Activated T-cell treated with anti-CD3 and anti-CD28 coated beads, Interleukin-2, amount 50 U/mL, for 24 hours (primary cell): ENCODE data around the gene CCT5.
"Not testable (repeated sequence)": the region's sequence is repeated elsewhere in the genome, so short reads cannot be mapped to it uniquely, and the experiment has no call there.

Experiments
- DNase-seq: peaks from one replicate; pipeline ENCODE4 v3.0.0-alpha.2; 2020
- H3K27ac Mint-ChIP-seq: 2 replicates; pipeline ENCODE4 v1.8.0; 2020; ENCODE audit warnings: mild to moderate bottlenecking, mixed read lengths
- H3K27me3 Mint-ChIP-seq: 2 replicates; pipeline ENCODE4 v1.8.0; 2020; ENCODE audit warnings: mixed read lengths
- H3K36me3 Mint-ChIP-seq: 2 replicates; pipeline ENCODE4 v1.8.0; 2020; ENCODE audit warnings: low read depth, mixed read lengths
- H3K4me1 Mint-ChIP-seq: 2 replicates; pipeline ENCODE4 v1.8.0; 2020; ENCODE audit warnings: low read depth, mixed read lengths
- H3K4me3 Mint-ChIP-seq: 2 replicates; pipeline ENCODE4 v1.8.0; 2020; ENCODE audit warnings: mild to moderate bottlenecking, moderate library complexity, mixed read lengths
- H3K9me3 Mint-ChIP-seq: 2 replicates; pipeline ENCODE4 v1.8.0; 2020; ENCODE audit warnings: mixed read lengths

Gene CCT5

DNA sequence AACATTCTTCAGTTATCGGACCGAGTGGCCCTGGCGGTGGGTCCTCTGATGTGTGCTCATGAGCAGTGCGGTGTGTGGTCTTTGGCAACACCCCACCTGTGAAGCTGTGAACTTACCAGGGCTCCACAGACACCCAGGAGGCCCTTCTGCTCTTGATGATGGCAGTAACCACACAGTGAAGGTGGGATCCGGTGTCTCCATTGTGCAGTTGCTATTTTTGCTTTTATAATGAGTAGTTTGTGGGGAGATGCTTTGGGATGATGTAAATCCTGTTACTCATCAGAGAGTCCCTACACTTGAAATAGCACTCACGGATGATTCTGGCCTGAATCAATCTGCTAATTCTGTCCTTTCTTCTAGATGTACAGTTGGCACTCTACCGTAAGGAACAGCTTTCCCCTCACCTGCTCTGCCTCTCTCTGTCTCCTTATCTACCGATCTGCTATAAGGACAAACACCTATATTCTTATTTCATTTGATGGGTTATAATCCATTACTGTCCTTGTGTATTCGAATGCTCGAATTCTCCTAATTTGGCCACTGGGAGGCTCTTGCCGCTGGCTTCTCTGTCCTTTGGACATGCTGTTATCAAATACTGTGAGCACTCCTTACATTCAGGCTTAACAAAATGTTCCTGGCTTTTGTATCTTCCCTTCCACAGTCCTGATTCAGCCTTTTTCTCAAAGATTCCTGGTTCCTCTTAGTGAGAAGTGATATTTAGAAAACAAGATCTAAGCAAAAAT is 20.6 kb upstream of the CCT5 start:
- H3K27ac Mint-ChIP-seq = no peak overlapping the region
- H3K9me3 Mint-ChIP-seq = peaks cover 9% of the 10 kb centered on the region
- peaks cover 89% of the 10 kb centered on the region for H3K36me3 Mint-ChIP-seq
- DNase-seq = no peak
- H3K27me3 Mint-ChIP-seq = no peaks in the 10 kb centered on the region
- no peak overlapping the region for H3K4me3 Mint-ChIP-seq
- H3K4me1 Mint-ChIP-seq = no peaks in the 10 kb centered on the region

DNA sequence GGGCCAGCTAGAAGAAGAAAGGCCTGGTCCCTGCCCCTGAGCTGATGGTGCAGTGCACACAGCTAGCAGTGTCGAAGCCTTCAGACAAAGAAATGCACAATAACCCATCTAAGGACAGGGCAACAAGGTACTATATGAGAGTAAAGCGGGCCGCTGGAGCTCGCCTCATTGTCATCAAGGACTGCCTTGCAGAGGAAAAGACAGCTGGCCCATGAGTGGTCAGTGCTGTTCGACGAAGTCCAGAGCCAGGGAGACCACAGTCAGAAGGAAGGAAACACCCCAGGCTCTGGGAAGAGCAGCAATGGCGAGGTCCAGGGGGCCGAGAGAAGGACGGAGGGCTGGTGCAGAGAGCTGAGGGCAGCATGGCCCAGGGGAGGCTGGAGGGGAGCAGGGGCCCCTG is 17.7 kb upstream of the CCT5 start:
- Mint-ChIP-seq H3K27me3 (no peaks in the 10 kb centered on the region), H3K4me1 (no peaks in the 10 kb centered on the region), H3K4me3 (no peak overlapping the region), H3K9me3 (no peaks in the 10 kb centered on the region), H3K27ac (no peak overlapping the region), H3K36me3 (peaks cover 87% of the 10 kb centered on the region)
- DNase-seq = no peak

DNA sequence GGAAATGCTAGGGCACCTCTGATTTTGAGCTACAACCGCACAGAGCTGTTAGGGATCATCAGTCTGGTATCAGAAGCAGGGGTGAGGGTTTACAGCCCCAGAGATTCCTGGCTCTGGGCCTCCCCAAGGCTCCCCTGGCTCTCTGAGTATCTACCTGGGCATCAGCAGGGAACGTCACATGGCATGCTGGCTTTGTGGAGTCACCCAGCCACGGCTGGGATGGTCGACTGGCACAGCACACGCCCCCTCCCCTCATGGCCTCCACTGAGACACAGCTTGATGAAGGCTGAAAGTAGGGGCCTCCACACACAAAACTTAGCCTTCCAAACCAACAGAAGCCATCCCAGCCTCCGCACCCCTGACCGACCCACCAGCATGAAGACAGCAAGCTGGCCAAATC is 17.1 kb upstream of the CCT5 start:
- no peak for DNase-seq
- H3K4me1 Mint-ChIP-seq = no peaks in the 10 kb centered on the region
- H3K4me3 Mint-ChIP-seq = no peak overlapping the region
- H3K27me3 Mint-ChIP-seq = no peaks in the 10 kb centered on the region
- peaks cover 87% of the 10 kb centered on the region for H3K36me3 Mint-ChIP-seq
- H3K9me3 Mint-ChIP-seq = no peaks in the 10 kb centered on the region
- no peak overlapping the region for H3K27ac Mint-ChIP-seq

DNA sequence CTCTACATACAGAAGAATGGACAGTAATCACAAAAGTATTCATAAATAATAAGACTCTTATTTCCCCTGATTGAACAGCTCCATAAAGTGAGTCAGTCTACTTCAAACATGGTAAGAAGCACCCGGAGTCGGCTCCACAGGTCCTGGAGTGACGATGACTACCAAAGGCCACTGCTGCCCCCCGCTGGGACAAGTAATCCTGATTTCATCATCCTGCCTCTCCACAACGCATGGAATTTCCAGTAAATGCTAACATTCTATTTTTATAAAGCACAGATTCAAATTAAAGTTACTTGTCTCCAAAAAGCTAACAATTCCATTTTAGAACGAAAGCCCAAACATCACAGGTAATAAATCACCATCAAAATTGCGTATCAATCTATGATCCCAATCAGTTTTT is 16.6 kb upstream of the CCT5 start:
- no peak overlapping the region for H3K27ac Mint-ChIP-seq
- DNase-seq = no peak
- H3K27me3 Mint-ChIP-seq = no peaks in the 10 kb centered on the region
- peaks cover 90% of the 10 kb centered on the region for H3K36me3 Mint-ChIP-seq
- H3K4me1 Mint-ChIP-seq = no peaks in the 10 kb centered on the region
- no peak overlapping the region for H3K4me3 Mint-ChIP-seq
- H3K9me3 Mint-ChIP-seq = no peaks in the 10 kb centered on the region

DNA sequence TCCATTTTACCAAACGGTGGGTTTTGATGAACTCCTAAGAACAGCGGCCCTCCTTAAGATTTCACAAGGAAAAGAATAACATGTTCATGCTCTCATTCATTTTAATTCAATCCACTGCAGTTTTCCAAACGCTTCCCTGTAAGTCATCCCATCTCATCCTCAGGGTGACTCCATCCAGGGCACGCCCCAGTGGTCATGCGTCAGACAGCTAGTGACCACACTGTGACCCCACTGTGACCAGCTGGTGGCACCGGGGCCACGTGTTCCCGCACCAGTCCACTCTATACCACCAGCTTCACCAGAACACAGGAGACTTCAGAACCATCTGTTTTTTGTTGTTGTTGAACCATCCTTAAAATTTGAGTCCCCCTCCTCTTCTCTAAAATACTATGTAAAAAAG is 14.7 kb upstream of the CCT5 start:
- Mint-ChIP-seq H3K36me3 (peaks cover 82% of the 10 kb centered on the region), H3K4me3 (no peak overlapping the region), H3K27me3 (no peaks in the 10 kb centered on the region), H3K9me3 (no peaks in the 10 kb centered on the region), H3K27ac (no peak overlapping the region), H3K4me1 (no peaks in the 10 kb centered on the region)
- no peak for DNase-seq

DNA sequence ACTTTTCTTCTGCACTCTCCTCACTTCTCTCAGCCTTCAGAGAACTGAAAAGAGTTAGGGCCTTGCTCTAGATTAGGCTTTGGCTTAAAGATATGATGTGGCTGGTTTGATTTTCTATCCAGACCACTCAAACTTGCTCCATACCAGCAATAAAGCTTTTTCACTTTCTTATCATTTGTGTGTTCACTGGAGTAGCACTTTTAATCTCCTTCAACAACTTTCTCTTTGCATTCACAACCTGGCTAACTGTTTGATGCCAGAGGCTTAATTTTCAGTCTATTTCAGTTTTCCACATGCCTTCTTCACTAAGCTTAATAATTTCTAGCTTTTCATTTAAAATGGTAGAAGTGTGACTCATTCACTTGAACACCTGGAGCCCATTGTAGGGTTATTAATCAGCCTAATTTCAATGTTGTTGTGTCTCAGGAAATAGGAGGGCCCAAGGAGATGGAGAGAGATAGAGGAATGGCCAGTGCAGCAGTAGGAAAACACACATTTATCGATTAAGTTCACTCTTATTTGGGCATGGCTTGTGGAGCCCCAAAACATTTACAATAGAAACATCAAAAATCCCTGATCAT is 6.3 kb upstream of the CCT5 start:
- Mint-ChIP-seq H3K27ac (no peak overlapping the region), H3K36me3 (peaks cover 30% of the 10 kb centered on the region), H3K27me3 (no peaks in the 10 kb centered on the region), H3K9me3 (no peaks in the 10 kb centered on the region), H3K4me1 (peaks cover 29% of the 10 kb centered on the region), H3K4me3 (no peak overlapping the region)
- no peak for DNase-seq

DNA sequence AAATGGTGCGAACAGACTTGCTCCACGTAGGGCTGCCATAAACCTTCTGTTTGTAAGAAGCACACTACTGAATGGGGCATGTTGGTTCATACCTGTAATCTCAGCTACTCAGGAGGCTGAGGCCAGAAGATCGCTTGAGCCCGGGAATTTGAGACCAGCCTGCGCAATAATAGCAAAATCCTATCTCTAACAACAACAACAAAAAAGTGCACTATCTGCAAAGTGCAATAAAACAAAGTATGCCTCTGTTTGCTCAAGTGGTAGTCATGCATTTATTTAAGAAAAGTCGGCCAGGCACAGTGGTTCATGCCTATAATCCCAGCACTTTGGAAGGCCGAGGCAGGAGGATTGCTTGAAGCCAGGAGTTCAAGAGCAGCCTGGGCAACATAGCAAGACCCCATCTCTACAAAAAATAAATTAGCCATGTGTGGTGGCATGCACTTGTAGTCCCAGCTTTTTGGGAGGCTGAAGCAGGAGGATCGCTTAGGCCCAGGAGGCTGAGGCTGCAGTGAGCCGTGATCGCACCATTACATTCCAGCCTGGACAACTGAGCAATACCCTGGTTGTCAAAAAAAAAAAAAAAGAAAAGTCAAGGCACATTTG is 5.6 kb upstream of the CCT5 start:
- H3K36me3 Mint-ChIP-seq = peaks cover 30% of the 10 kb centered on the region

DNA sequence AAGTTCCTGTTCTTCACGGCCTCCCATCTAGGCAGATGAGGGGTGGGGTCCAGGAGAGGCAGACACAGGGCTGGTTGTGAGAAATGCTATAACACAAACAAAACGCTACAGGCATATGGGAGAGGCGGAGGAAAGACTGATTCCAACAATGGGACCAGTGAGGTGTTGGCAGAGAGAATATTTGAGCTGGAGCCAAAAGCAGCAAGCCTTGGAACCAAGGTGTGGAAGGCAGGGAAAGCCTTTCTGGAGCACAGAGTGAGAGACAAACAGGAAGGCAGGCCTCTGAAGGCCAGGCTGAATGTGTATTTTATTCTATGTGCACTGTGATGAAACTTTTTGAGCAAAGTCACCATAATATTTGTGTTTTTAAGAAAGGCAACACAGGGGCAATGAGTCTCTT is 3.3 kb upstream of the CCT5 start:
- Mint-ChIP-seq H3K27me3 (no peaks in the 10 kb centered on the region), H3K4me1 (peaks cover 41% of the 10 kb centered on the region), H3K36me3 (peaks cover 44% of the 10 kb centered on the region), H3K4me3 (no peak overlapping the region), H3K27ac (no peak overlapping the region), H3K9me3 (no peaks in the 10 kb centered on the region)
- no peak for DNase-seq

More for the DNA sequence above, 5.6 kb upstream of the CCT5 start:
- no peak overlapping the region for H3K27ac Mint-ChIP-seq
- no peaks in the 10 kb centered on the region for H3K27me3 Mint-ChIP-seq
- H3K9me3 Mint-ChIP-seq = no peaks in the 10 kb centered on the region
- no peak for DNase-seq
- no peak overlapping the region for H3K4me3 Mint-ChIP-seq
- peaks cover 33% of the 10 kb centered on the region for H3K4me1 Mint-ChIP-seq

DNA sequence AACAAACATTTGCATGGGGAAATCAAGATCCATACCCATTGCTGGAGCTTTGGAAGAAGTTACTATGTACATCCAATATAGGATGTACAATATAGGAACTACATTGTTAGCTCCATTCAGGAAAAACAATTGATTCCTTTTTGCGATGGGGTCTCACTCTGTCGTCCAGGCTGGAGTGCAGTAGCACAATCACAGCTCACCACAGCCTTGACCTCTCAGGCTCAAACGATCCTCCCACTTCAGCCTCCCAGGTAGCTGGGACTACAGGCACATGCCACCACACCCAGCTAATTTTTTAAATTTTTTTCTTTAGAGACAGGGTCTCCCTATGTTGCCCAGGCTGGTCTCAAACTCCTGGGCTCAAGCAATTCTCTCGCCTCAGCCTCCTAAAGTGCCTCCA is 2.9 kb upstream of the CCT5 start:
- peaks cover 45% of the 10 kb centered on the region for H3K4me1 Mint-ChIP-seq
- H3K9me3 Mint-ChIP-seq, H3K4me3 Mint-ChIP-seq, H3K27me3 Mint-ChIP-seq, DNase-seq, H3K27ac Mint-ChIP-seq: not testable (repeated sequence)
- peaks cover 49% of the 10 kb centered on the region for H3K36me3 Mint-ChIP-seq

DNA sequence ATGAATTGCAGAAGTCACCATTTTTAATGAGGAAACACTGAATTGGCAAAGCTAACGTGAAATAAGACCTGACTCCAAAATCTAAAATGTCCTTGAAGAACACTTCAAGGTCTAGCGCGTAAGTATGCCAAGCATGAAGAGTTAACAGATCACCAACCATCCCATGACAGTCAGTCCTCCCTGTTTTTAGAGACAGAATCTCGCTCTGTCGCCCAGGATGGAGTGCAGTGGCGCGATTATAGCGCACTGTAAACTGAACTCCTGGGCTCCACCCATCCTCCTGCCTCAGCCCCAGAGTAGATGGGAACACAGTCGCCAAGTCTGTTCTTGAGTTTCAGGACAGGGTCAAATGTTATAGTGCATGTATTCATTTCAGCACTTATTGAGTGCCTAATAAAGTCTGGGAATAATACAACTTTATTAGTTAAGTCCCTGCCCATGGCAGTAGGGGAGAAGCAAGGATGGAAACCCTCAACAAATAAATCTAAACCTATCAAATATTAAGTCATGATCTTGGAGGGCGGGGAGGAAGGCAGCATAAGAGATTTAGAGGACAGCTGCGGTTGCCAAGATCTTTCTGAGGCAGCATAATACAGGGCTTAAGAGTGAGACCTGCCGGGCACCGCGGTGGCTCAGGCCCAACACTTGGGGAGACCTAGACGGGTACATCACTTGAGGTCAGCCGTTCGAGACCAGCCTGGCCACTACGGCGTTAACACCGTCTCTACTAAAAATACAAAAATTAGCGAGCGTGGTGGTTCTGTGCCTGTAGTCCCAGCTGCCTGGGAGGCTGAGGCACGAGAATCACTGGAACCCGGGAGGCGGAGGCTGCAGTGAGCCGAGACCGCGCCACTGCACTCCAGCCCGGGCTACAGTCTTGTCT is 1.5 kb upstream of the CCT5 start:
- DNase-seq = peak; percentile 43
- no peaks in the 10 kb centered on the region for H3K27me3 Mint-ChIP-seq
- H3K4me1 Mint-ChIP-seq = peaks cover 56% of the 10 kb centered on the region
- peaks cover 61% of the 10 kb centered on the region for H3K36me3 Mint-ChIP-seq
- peak overlapping the region; percentile 100 for H3K27ac Mint-ChIP-seq
- peak overlapping the region; percentile 90 for H3K4me3 Mint-ChIP-seq
- H3K9me3 Mint-ChIP-seq = no peaks in the 10 kb centered on the region

DNA sequence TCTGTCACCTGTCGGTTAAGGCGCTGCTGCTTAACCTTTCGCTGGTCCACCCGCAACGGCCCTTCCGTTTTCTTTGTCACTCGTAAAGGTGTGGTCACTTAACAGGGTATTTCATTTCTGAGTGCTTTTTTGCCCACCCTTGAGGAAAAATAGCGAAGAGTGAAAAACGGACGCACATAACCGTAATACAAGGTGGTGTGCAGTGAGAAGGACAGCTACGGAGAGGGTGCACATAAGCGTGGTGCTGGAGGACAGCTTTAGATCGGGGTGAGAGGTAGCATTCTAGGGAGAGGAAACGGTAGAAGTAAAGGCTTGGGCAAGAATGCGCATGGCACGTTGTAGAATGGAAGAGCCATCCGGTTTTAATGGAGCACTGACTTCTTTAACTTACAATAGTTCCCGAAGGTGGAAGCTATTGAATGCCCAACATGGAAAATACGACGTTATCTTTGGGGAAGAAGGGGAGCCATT is 761 bp downstream of the CCT5 start:
- Mint-ChIP-seq H3K27ac (peak overlapping the region; percentile 100), H3K36me3 (peaks cover 72% of the 10 kb centered on the region), H3K4me1 (peaks cover 71% of the 10 kb centered on the region), H3K9me3 (no peaks in the 10 kb centered on the region), H3K4me3 (peak overlapping the region; percentile 90), H3K27me3 (no peaks in the 10 kb centered on the region)
- DNase-seq = no peak

DNA sequence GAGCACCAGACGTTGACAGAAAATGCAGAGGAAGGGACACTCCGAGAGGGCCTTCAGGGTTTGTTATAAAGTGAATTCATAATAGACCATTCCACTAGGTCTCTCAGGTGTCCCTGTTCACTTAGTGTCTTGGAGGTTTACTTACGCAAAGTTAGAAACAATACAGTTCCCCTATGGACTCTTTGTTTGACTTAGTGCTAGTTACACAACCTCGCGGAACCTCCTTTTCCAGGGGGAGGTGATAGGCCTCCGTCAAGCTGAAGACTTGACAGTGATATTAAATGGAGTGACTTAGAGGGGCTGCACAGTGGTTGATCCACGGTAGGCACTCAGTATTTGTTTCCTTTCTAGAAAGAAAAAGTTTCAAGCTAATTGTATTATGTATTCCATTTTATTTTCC is 1.3 kb downstream of the CCT5 start:
- Mint-ChIP-seq H3K4me1 (peaks cover 76% of the 10 kb centered on the region), H3K36me3 (peaks cover 77% of the 10 kb centered on the region), H3K4me3 (peak overlapping the region; percentile 90), H3K27me3 (no peaks in the 10 kb centered on the region), H3K27ac (peak overlapping the region; percentile 100), H3K9me3 (no peaks in the 10 kb centered on the region)
- no peak for DNase-seq

DNA sequence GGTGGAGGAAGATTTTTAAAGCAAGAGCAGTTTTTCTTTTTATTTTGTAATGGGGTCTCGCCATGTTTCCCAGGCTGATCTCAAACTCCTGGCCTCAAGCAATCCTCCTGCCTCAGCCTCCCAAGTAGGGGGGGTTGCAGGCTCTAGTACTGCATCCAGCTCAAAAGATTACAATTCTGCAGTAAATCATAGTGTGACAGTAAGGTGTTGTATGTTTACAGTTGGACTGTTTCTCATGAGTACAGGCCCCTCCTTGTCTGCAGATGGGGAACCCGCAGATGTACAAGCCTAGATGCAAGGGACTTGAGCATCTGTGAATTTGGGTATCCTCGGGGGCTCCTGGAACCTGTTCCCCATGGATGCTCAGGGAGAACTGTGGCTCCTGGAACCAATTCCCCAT is 3.3 kb downstream of the CCT5 start:
- Mint-ChIP-seq H3K27ac (peak overlapping the region; percentile 71), H3K4me3 (peak overlapping the region; percentile 61), H3K27me3 (no peaks in the 10 kb centered on the region), H3K9me3 (no peaks in the 10 kb centered on the region), H3K36me3 (peaks cover 90% of the 10 kb centered on the region), H3K4me1 (peaks cover 79% of the 10 kb centered on the region)
- no peak for DNase-seq

DNA sequence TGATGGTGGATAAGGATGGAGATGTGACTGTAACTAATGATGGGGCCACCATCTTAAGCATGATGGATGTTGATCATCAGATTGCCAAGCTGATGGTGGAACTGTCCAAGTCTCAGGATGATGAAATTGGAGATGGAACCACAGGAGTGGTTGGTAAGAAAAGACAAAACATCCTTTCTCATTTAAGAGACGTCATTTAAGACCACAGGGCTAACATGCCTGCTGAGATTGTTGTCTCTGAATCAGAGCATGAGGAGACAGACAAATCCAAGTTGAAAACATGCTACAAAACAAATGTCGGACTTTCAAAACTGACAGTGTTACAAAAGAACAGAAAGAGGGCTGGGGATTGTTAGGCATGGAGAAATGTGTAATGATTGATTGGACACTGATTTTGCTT is 4.6 kb downstream of the CCT5 start:
- Mint-ChIP-seq H3K4me3 (no peak overlapping the region), H3K36me3 (peaks cover 96% of the 10 kb centered on the region), H3K9me3 (no peaks in the 10 kb centered on the region), H3K27me3 (no peaks in the 10 kb centered on the region), H3K27ac (peak overlapping the region; percentile 88), H3K4me1 (peaks cover 72% of the 10 kb centered on the region)
- DNase-seq = no peak
